Pericardium fibroblast (primary cell): ENCODE results near the gene MEF2B. TPM values are rescaled to one million over a fixed set of nuclear protein-coding genes. Genes with fewer than 3 reads are reported as not detected.

Experiments used
- total RNA-seq: library from RNA; depleted of rRNA; stranded (reverse); fragments of >200 nt; gene quantifications from 2 replicates; pipeline ENCODE4 v1.2.3, GENCODE V29; 2015

Gene MEF2B
- total RNA-seq: 0.35 TPM in 1 of 2 replicates, not detected in the other

DNA sequence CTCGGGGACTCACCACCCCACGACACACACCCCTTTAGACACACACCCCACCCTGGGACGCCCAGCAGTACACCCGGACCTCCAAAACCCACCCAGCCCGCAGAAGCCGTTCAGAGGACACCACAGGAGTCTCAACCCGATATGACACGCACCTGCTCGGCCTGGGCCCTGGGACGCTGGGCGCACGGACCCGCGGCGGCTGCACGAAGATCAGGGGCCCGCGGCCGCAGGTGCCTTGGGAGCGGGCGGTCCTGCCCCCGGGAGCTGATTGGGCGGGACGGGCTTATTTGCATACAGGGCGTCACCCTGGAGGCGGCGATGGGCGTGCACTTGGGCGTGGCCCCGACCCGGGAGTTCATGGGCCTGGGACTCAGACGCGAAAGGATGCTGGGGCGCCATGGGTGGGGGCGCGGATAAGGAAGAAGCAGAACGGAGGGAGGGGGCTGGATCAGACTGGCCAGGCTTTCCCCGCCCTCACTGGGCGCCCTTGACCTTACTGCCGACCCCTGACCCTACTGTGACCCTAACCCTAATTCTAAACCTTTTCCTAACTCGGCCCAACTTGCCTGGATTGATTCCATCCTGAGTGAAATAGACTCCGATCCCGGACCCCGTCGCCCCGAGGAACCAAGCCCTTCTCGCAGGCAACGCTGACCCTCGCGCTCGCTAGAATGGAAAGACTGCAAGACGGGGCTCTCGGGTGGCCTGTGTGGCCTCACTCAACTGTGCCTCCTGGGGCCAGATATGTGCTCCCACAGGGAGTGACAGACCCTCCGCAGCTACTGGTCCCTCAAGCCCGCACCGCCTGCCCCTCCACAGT, at the start of gene MEF2B:
Gene MEF2B, minus strand, starts transcription at position 211 of the 820 bp plus-strand sequence. CDS start 19,528 bp downstream, outside the sequence.

DNA sequence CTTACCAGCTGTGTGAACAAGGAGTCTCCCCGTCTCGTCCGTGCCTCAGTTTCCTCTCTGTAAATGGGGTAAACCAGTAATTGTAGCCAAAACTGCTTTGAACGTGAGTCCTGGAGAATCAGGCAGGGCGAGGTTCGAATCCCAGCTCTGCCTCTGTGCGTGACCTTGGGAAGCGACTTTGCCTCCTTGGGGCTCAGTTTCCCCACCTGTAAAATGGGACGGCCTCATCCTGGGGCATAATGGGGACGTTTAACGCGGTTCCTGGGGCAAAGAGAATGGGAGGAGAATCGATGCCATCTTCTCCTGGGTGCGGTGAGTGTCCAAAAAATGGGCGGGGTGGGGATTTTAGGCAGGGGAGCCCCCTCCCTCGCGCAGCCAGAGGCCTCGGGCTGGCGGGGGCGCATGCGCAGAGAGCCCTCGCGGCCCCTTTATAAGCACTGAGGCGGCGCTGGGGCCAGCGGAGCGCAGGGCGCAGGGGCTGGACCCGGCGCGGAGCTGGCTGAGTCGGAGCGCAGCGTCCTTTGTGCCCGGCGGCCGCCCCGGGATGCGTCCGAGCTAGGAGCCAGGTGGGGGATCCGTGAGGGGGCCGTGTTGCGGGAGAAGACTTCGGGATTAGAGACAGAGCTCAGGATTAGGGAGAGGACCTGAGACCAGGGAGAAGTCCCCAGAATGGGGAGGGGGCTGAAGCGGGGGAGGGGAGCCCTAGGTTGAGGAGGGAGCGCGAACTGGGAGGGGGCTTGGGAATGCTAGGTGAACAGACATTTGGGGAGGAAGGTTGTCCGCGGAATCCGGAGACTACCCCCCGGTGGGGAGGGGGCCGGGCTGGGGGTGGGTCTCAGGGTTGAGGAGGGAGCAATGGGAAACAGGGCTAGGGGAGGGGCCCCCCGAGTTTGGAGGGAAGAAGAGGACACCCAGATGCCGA, 41.7 kb upstream of the MEF2B start, which contains the start of gene NCAN:
Gene NCAN, plus strand, starts transcription at position 460 of the 922 bp plus-strand sequence. CDS start 4,996 bp downstream, outside the sequence.

DNA sequence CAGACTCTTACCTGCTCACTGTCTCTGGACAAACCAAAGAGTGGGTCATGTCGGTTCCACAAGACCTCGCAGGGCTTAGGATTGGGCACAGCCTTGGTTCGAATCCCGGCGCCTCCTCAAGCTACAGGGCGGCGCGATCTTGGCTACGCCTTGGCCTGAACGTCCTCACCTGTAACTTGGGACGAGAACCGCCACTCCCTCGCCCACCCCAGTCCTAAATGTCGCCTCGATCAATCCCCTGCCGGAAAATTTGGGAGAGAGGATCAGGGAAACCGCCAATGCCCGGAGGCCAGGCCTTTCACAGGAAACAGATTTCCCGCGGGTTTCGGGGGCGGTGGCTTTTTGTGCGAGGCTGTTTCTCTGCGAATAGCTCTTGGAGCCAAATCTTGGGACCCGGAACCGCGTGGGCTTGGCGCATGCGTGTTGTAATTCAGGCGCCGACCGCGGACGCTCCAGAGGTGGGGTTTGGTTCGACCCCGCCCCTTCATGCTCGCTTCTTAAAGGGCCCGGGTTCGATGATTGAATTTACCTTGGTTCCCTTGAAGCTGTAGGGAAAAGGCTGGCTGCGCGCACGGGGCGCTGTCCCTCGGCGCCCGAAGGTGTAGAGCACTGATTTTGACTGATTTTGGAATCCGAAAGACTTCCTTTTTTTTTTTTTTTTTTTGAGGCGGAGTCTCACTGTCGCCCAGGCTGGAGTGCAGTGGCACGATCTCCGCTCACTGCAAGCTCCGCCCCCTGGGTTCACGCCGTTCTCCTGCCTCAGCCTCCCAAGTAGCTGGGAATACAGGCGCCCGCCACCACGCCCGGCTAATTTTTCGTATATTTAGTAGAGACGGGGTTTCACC, 33.2 kb upstream of the MEF2B start, which contains the start of gene NR2C2AP:
Gene NR2C2AP, minus strand, starts transcription at position 403 of the 845 bp plus-strand sequence. Its CDS starts 354 bp downstream, at position 49.

DNA sequence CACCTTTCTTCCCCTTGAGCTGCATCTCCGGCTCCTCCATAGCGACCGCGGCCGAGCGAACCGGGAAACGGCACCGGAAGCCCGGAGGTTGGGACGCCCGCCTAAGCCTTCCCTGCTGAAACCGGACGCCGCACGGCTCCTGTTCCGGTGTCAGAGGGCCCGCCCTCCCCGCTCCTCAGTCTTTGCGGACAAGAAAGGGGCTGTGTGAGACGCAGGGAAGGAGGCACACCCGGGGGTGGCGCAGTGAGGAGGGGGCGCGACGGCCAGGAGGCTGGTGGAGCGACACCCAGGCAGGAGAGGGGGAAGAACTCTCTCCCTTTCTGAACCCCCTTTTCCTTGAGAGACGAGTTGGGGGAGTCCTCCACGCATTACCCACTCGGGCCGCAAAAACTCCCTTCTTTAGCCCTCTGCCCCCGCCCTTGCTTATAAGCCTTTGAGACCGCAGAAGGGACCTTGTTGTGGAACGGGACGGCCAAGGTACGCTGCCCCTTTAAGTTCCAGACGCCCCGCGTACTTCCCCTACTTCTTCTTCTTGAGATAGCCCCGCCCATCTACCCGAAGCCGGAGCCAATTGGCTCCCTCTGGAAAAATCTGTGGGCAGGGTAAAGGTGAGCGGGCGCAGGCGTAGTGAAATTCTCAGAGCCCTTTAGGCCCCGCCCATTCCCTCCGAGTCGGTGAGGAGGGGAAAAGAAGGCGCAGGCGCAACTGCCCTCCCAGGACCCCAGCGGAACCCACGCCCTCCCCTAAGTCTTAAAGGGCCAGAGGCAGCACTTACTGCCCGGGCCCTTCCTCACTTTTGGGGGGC, 22.2 kb upstream of the MEF2B start, which contains the start of the genes BORCS8 and RFXANK:
Gene BORCS8, minus strand, starts transcription at position 75 of the 805 bp plus-strand sequence. Its CDS starts 35 bp downstream, at position 40.
Gene RFXANK, plus strand, starts transcription at position 181 of the 805 bp plus-strand sequence. CDS start 1,689 bp downstream, outside the sequence.

DNA sequence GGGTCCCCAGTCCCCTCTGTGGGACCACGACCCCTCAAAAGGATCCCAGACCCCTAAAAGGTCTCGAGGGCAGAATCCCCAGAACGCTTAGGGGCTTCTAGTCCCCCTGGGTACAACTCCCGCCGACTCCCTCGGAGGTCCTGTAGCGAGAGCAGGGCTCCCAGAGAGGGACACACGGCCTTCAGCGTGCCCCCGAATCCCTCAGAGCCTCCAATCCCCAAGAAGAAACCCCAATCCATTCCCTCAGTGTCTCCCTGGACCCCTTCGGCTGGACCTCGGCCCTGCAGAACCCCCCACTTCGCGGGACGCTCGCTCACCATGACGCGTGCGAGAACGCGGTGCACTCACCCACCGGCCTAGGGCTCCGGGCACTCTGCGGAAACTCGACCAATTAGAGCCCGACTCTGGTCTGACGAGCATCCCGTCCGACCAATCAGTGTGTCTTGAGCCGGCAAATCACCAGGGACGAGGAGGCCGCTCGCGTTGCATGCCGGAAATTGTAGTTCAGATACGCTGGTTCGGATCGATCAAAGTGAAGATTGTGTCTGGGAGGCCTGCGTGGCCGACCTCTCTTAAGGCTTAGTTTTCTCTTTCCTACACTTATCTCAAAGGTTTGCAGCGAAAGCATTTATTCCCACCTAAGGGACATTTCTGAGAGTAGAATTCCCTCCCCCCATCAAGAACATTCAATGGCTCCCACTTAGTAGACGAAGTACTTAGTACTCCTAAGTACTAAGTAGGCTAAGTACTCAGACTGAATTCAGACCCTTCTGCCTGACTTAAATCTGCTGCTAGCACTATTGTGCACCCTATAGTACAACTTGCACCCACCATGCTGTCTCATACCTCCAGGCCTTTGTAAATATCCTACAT, 31.7 kb downstream of the MEF2B start, which contains the start of gene TMEM161A:
Gene TMEM161A, minus strand, starts transcription at position 370 of the 873 bp plus-strand sequence. Its CDS starts 50 bp downstream, at position 320.

Other genes with a start within 250 kb of the MEF2B start
- gene HOMER3, start 229.0 kb downstream of the MEF2B start, total RNA-seq: 68.9 and 78.0 TPM in 2 replicates
- gene SUGP2, start 136.7 kb downstream of the MEF2B start, total RNA-seq: 13.4 and 14.6 TPM in 2 replicates
- gene ARMC6, start 136.7 kb downstream of the MEF2B start, total RNA-seq: 30.0 and 31.7 TPM in 2 replicates
- 7.7 and 11.6 TPM in 2 replicates for gene SLC25A42, start 106.3 kb downstream of the MEF2B start, total RNA-seq
- gene TMEM161A, start 31.8 kb downstream of the MEF2B start, total RNA-seq: 25.6 and 35.2 TPM in 2 replicates
- 6.3 and 12.3 TPM in 2 replicates for gene BORCS8, start 21.9 kb upstream of the MEF2B start, total RNA-seq
- 60.1 and 69.4 TPM in 2 replicates for gene RFXANK, start 22.0 kb upstream of the MEF2B start, total RNA-seq
- gene NR2C2AP, start 33.2 kb upstream of the MEF2B start, total RNA-seq: 2.1 and 2.8 TPM in 2 replicates
- not detected in 2 replicates for gene NCAN, start 41.7 kb upstream of the MEF2B start, total RNA-seq
- 0.43 and 5.7 TPM in 2 replicates for gene TM6SF2, start 103.0 kb upstream of the MEF2B start, total RNA-seq
- 18.2 and 19.8 TPM in 2 replicates for gene SUGP1, start 150.2 kb upstream of the MEF2B start, total RNA-seq
- 22.0 and 26.8 TPM in 2 replicates for gene MAU2, start 150.6 kb upstream of the MEF2B start, total RNA-seq
- 34.9 and 40.4 TPM in 2 replicates for gene GATAD2A, start 235.4 kb upstream of the MEF2B start, total RNA-seq